GM12873 (cell line): ENCODE measurements around the gene METTL8.

ENCODE experiments used
- TF ChIP-seq, protein P1 (sequence below): IDR thresholded peaks from 2 replicates; pipeline ENCODE4 v1.5.1; 2012; ENCODE audit warnings: low read depth, mild to moderate bottlenecking, moderate library complexity, low read length, control low read depth; ENCODE audit not compliant: insufficient read depth; ENCODE audit errors: missing control alignments

The METTL8 gene

DNA sequence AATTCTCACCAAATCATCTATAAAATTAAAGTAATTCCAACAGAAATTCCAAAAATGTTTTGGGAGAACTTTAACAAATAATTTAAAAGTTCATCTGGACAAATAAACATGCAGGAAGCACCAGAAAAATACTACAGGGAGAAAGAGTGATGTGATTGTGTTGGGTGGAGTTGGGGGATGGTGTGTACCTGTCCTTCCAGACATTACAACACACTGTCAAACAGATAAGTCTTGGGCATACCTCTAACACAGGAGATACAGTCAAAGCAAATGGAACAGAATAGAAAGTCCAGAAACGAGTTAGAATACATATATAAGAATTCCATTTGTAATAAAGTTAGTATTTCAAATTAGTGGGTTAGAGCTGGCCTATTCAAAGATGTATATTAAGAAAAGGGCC is 22.6 kb downstream of the METTL8 start:
- TF ChIP-seq, protein P1, sequence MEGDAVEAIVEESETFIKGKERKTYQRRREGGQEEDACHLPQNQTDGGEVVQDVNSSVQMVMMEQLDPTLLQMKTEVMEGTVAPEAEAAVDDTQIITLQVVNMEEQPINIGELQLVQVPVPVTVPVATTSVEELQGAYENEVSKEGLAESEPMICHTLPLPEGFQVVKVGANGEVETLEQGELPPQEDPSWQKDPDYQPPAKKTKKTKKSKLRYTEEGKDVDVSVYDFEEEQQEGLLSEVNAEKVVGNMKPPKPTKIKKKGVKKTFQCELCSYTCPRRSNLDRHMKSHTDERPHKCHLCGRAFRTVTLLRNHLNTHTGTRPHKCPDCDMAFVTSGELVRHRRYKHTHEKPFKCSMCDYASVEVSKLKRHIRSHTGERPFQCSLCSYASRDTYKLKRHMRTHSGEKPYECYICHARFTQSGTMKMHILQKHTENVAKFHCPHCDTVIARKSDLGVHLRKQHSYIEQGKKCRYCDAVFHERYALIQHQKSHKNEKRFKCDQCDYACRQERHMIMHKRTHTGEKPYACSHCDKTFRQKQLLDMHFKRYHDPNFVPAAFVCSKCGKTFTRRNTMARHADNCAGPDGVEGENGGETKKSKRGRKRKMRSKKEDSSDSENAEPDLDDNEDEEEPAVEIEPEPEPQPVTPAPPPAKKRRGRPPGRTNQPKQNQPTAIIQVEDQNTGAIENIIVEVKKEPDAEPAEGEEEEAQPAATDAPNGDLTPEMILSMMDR, result no peak

DNA sequence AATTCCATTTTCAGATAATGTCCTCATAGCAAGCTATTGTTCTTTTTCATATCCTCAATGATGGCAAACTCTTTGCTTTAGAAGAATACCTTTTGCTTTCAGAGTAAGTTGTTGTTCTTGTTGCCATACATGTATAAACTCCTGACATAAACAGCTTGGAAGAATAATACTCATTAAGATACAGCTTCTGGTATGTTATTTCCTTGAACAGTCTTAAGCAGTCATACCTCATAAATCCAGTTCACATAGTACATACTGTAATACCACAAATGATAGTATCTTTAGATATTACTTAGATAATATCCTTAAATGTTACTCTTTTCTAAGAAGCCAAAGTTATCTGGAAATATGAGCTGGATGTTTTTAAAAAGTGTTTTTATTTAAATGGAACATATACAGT is 23.2 kb downstream of the METTL8 start:
- TF ChIP-seq, protein P1, result no peak

DNA sequence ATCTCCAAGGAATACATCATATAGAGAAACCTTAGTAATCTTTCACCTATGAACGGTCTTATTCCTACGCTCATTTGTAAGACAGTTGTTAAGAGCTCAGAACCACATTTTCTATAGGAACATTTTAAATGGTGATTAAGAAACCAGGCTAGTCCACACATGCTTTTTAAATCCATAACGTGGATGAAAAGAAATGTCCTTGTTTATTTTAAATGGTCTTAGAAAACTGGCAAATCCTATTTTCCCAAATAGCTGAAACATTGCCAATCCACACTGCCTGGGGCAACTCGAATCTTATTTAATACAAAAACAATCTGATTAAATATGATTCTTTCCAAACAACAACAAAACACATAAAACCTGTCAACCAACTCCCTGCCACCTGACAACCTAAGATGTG is 23.7 kb downstream of the METTL8 start:
- TF ChIP-seq, protein P1, result no peak

DNA sequence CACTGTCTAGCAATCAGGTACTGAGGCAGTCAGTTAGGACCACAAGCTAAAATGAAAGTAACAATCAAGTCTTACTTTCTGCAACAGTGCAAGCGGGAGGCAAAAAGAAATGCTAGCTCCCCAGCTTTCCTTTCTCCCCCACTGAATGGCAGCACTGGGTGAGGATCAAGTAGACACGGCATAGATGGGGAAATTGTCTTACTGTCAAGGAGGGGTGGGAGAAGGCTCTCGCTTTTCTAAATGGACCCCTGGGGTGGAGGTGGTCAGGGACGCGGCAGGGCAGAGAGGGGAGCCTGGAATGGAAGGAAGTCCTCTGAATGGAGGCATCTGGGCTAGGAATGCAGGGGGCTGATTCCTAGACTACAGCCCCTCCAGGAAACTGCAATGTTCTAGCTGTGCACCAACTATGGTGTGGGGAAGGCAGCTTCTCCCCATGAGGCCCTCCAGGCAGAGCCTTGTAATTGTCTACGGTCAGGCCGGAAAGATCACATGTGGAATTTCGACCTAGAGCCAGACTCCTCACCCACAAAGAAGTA is 24.3 kb downstream of the METTL8 start:
- TF ChIP-seq, protein P1, result no peak

DNA sequence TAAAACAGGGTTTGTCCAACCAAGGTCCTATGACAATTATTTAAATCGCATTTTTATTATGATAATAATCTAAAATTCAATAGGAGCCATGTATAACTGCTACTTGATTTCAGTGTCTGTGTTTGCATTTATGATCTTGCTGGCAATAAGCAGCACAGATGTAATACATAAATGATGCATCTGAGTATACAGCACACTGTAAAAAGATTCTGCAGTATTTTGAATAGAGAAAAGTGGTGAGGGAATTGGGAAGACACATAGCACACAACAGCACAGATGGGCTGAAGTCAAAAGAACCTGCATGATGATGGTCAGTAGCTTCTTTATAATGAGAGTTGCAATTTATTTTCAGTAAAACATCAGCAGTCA is 26.1 kb downstream of the METTL8 start:
- TF ChIP-seq, protein P1, result no peak

DNA sequence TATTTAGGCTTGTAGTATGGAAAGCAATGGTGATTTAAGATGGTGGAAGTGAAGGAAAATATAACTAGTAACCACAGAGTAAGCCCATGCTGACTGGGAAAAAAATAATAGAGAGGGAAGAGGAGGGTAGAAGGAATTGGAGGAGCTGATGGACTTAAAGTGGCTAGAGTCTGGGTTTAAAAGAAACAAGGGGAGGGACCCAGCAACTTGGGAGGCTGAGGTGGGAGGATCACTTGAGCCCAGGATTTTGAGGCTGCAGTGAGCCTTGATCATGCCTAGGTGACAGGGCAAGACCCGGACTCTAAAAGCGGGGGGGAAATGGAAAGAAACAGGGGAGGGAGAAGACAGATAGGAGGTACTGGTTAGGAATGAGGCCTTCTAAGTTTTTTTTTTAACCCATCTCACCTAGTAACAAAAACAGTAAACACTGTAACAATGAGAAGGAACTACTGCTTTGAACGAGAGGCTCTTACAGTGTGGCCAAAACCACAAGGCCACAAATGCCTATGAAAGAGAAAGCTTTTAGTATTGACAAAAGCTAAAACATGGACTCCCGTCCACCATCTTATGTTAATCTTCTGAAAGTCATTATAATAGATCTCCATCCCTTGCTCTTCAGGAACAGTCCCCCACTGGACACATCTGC is 26.6 kb downstream of the METTL8 start:
- TF ChIP-seq, protein P1, result no peak

DNA sequence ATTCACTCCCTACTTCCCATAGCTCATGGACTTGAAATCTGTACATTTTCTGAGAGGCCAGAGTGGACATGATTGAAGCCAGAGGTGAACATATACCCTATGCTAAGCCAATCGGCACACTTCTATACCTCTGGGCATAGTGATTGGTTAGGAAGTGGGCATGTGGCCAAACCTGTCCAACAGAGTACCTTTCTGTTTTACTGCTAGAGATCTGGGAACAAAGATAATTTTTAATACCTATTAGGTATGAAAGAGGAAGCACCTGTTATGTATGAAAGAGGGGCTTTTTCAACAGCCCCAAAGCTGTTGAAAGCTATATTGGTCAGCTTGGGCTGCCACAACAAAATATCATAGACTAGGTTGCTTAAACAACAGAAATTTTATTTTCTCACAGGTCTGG is 27.7 kb downstream of the METTL8 start:
- TF ChIP-seq, protein P1, result no peak
